GM13976 (cell line): ENCODE results near the gene ATP6V1G2.
A peak's percentile ranks its signal among the peaks of the same experiment; 100 is the strongest.

Experiments
- DNase-seq: peaks from one replicate; pipeline ENCODE4 v3.0.0; 2012; ENCODE audit warnings: low spot score
- CTCF ChIP-seq: IDR thresholded peaks from 2 replicates; pipeline ENCODE4 v1.5.1; 2012; ENCODE audit warnings: borderline replicate concordance, mild to moderate bottlenecking; ENCODE audit not compliant: insufficient read depth; ENCODE audit errors: extremely low read depth, missing control alignments, control extremely low read depth
- in situ Hi-C: fragments of 300-500 bp; cut with MboI; formaldehyde crosslinking; loops from one replicate; pipeline ENCODE4 v1.12.0; 2022; ENCODE audit warnings: low sequenced_read_pairs, mixed read lengths, inconsistent platforms; ENCODE audit not compliant: unreplicated experiment

The ATP6V1G2 gene

GRCh38 chr6:31586008-31586407 lies 39.6 kb upstream of the ATP6V1G2 start, which contains the start of gene LST1:
LST1 (plus strand) TSS chr6:31586277; CDS start chr6:31587300, 1,023 bp downstream.
- TF ChIP-seq CTCF = no peak
- no peak for DNase-seq
- in situ Hi-C loops = no loop called here

DNA sequence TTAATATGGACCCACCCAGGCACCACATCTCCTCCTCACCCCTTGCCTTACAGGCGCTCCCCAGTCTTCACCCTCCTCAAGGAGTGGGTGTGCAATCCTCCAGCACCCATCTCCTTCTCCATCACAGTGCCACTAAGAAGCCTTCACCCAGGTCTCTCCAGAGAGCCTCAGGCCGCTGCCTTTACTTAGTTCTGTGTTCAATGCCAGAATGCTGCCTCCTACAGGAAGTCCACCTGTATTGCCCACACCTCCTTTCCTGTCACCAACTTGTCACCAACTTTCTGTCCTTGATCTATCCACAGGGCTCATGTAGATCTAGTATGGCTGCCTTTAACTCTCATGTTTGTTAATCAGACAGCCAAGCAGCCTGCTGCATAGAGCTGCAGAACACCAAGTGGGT lies 39.1 kb upstream of the ATP6V1G2 start:
- TF ChIP-seq CTCF = peak; percentile 52
- in situ Hi-C loops = no loop called here
- no peak for DNase-seq

DNA sequence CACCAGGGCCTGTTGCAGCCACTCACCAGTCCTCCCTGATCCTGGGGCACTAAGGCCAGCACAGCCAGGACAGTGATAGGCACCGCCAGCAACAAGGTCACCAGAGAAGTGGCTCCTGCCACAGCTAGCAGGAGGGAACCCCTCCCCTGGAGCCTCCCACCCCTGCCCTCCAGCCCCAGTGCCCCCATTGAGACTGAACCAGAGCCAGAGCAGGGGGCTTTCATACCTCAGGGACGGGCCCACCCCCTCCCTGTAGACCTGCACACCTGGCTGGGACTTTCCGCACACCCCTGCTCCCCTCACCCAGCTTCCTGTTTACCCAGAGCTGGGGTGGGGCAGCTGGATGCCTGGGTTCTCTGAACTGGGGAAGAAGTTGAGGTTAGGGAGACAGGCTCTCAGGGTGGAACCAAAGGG lies 35.8 kb upstream of the ATP6V1G2 start, which contains the start of gene LTB:
Gene LTB, minus strand, starts transcription at position 195 of the 414 bp plus-strand sequence. Its CDS starts 7 bp downstream, at position 188.
- no peak for DNase-seq
- TF ChIP-seq CTCF = no peak

DNA sequence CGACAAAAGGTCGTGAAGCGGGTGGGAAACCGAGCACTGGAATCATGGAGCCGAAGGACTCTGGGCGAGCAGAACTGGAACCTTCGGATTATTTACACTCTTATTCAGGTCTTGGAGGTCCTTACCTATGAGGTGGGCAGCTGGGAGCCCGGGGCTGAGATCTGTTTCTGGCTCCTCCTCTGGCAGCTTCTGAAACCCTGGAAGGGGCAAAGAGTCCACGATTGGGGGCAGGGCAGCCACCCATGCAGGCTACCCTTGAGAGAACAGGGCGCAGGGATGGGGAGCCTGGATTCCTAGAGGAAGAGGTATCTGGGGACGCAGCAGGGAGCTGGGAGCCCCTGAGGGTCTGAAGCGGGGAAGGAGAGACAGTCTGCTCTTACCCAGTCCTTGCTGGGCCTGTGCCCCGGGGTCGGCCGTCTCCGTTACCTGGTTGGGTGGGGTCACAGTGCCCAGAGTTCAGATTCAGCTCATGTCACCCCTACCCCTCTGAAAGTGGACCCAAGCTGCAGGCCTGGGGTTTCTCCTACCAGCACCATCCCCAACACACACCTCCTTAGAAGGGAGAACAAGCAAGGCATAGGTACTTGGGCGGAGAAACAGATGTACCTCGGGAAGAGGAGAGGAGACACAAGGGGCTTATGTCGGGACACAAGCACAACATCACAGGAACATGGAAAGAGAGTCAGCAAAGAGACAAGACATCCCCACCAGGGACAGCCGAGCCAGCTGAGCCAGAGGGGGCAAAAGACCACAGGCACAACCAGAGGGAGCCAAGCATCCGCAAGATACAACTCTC lies 35.2 kb upstream of the ATP6V1G2 start:
- no peak for DNase-seq
- TF ChIP-seq CTCF = no peak
- in situ Hi-C loops = no loop called here

More for the DNA sequence above, 35.8 kb upstream of the ATP6V1G2 start, which contains the start of gene LTB:
- in situ Hi-C loops = no loop called here

- TF ChIP-seq CTCF = peak; percentile 98
- in situ Hi-C loops = no loop called here
- DNase-seq = peak; percentile 89
Measured at GRCh38 chr6:31580807-31581433, 34.5 kb upstream of the ATP6V1G2 start.

DNA sequence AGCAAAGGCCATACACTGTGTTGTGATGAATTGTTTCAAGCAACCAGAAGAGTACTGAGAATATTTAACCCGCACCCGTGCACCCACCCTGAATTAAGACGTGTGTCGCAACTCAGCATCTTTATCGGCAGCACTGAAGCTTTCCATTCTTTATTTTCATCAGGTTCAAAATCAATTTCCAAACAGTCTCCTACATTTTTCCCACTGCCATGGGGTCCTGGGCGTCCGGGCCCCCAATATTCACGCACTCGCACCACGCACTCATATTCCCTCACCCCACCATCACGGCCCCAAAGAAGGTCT lies 34.0 kb upstream of the ATP6V1G2 start:
- DNase-seq = no peak
- in situ Hi-C loops = no loop called here
- TF ChIP-seq CTCF = no peak
